ENCODE data around the gene DRD4. TPM values are rescaled to one million over a fixed set of nuclear protein-coding genes. Genes with fewer than 3 reads are reported as not detected.

Gene DRD4
- total RNA-seq, 1 donor from 2014 or later: 0.49 TPM

DNA sequence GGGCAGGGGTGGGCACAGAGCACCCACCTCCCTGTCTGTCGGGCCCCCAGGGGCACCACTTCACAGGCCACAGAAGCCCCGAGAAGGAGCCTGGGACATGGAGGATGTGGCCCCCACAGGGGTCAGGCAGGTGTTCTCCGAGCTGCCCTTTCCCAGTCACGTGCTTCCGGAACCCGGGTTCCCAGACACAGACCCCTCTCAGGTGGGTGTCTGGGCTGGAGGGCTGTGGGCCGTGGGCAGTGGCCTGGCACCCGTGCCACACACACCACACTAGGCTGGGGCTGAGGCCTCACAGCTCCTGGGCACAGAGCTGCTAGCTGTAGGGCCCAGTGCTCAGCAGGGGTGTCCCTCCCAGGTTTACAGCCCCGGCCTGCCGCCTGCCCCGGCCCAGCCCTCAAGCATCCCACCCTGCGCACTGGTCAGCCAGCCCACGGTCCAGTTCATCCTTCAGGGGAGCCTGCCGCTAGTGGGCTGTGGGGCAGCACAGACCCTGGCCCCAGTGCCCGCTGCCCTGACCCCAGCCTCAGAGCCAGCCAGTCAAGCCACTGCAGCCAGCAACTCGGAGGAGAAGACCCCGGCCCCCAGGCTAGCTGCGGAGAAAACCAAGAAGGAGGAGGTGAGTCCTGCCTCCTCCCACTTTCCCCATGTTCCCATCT, 26.8 kb upstream of the DRD4 start:
- TF ChIP-seq CTCF (IDR thresholded peaks at IDR 0.05): no peak
- CTCF ChIA-PET: interaction anchor here (0.7 kb wide), 2 partner anchors 36 to 367 kb away, joined by 3 to 4 read pairs; no protein-coding TSS in a partner anchor
- DNase-seq (no peak), ATAC-seq (ENCODE audit: low read depth) (no peak)
- peaks cover 9% of the 10 kb centered on the region for H3K4me1 Mint-ChIP-seq
- POLR2A ChIA-PET: no interaction called here
- intact Hi-C loops (cut with micrococcal nuclease): loop anchor here (10.0 kb wide), 1 partner anchor 1245 kb away; the partner anchor contains the start of gene LSP1
- no peaks in the 10 kb centered on the region for H3K9me3 Mint-ChIP-seq
- H3K27ac Mint-ChIP-seq: no peak overlapping the region
- no peak overlapping the region for H3K4me3 Mint-ChIP-seq
- H3K36me3 Mint-ChIP-seq (ENCODE audit: low read depth): peaks cover 65% of the 10 kb centered on the region
- H3K27me3 Mint-ChIP-seq: no peaks in the 10 kb centered on the region

DNA sequence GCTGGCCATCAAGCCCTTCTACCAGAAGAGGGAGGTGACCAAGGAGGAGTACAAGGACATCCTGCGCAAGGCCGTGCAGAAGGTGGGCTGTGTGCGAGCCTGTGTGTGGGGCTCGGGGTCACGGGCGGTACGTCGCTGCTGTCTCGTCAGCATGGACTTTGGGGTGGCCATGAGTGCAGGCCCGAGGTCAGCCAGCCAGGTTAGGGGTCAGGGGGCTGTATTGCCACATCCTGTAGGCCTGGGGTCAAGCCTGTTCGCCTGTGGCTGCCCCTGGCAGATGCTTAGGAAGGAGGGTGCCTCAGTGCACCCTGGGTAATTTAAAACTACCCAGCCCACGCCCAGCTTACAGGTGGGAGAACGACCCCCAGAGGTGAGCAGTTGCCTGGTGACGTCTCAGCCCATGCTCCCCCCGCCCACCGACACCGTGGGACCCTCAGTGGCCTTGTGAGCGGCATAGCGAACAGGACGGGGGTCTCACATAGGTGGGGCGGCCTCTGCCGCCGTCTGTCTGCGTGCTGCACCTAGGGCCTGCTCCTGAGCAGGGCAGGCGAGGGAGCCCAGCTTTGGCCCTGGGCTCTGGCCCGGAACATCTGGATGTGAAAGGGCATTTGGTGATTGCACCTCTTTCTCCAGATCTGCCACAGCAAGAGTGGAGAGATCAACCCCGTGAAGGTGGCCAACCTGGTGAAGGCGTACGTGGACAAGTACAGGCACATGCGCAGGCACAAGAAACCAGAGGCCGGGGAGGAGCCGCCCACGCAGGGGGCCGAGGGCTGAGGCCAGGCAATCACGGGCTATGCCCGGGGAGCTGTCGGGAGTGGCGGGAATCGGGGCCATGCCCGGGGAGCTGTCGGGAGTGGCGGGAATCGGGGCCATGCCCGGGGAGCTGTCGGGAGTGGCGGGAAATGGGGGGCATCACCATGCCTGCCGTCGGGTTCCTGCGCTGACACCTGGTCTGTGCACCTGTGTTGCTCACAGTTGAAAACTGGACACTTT, 25.8 kb upstream of the DRD4 start:
- DNase-seq: no peak
- Mint-ChIP-seq H3K27ac (no peak overlapping the region), H3K9me3 (no peaks in the 10 kb centered on the region), H3K4me1 (peaks cover 17% of the 10 kb centered on the region), H3K4me3 (no peak overlapping the region), H3K27me3 (no peaks in the 10 kb centered on the region), H3K36me3 (ENCODE audit: low read depth) (peaks cover 58% of the 10 kb centered on the region)
- ChIA-PET POLR2A (no interaction called here), CTCF (no interaction called here)
- TF ChIP-seq CTCF (IDR thresholded peaks at IDR 0.05): no peak
- intact Hi-C loops (cut with micrococcal nuclease): loop anchor here (10.0 kb wide), 1 partner anchor 1244 kb away; the partner anchor contains the start of gene LSP1
- no peak for ATAC-seq (ENCODE audit: low read depth)

DNA sequence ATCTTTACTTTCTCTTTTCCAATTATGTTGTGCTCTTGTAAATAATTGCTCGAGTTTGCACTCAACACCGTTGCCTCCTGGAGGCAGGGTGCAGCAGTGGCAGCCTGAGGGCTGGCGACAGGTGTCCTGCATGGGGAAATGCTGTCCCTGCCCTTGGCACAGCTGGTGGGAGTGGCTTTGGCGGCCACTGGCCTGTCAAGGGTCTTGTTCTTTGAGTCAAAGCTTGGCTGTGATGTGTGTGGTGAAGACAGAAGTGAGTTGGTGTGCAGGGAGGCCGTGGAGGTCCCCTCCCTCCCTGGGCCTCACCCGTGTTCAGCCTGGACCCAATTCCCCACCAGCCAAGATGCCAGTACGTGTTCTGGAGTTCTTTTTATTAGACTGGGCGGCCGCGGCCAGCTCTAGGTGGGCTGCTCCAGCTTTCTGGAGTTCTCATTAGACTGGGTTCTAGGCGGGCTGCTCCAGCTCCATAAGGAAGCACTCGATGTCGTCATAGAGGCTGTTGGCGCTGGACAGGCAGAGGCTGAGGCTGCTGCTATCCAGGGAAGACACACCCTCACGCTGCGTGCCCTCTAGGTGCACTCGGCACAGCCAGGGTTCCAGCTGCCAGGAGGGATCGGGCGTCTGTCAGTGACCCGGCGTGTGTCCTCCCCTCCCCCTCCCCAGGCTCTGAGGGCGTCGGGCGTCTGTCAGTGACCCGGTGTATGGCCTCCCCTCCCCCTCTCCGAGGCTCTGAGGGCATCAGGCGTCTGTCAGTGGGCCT, 24.7 kb upstream of the DRD4 start:
- CTCF ChIA-PET: no interaction called here
- intact Hi-C loops (cut with micrococcal nuclease): loop anchor here (10.0 kb wide), 1 partner anchor 1242 kb away; the partner anchor contains the start of gene LSP1
- ATAC-seq (ENCODE audit: low read depth): no peak

GRCh38 chr11:612961-613300, 24.1 kb upstream of the DRD4 start:
- H3K4me1 Mint-ChIP-seq: peaks cover 25% of the 10 kb centered on the region
- TF ChIP-seq CTCF (IDR thresholded peaks at IDR 0.05): no peak
- intact Hi-C loops (cut with micrococcal nuclease): loop anchor here (10.0 kb wide), 1 partner anchor 1242 kb away; the partner anchor contains the start of gene LSP1
- no peak for DNase-seq
- H3K27me3 Mint-ChIP-seq: no peaks in the 10 kb centered on the region
- H3K9me3 Mint-ChIP-seq: no peaks in the 10 kb centered on the region
- CTCF ChIA-PET: no interaction called here
- peaks cover 45% of the 10 kb centered on the region for H3K36me3 Mint-ChIP-seq (ENCODE audit: low read depth)
- H3K4me3 Mint-ChIP-seq: no peak overlapping the region
- POLR2A ChIA-PET: interaction anchor here (0.6 to 3.8 kb wide), 3 partner anchors 77 to 206 kb away, joined by 4 to 26 read pairs (median 6); partner anchors contain the start of genes DEAF1, PNPLA2 and TMEM80
- H3K27ac Mint-ChIP-seq: no peak overlapping the region
- ATAC-seq (ENCODE audit: low read depth): no peak

More for the DNA sequence above, 24.7 kb upstream of the DRD4 start:
- TF ChIP-seq CTCF (IDR thresholded peaks at IDR 0.05): no peak
- Mint-ChIP-seq H3K27ac (peak overlapping the region; percentile 46), H3K4me3 (peak overlapping the region; percentile 8), H3K4me1 (peaks cover 25% of the 10 kb centered on the region), H3K36me3 (ENCODE audit: low read depth) (peaks cover 49% of the 10 kb centered on the region), H3K9me3 (no peaks in the 10 kb centered on the region), H3K27me3 (no peaks in the 10 kb centered on the region)
- DNase-seq: no peak
- POLR2A ChIA-PET: interaction anchor here (3.8 kb wide), 1 partner anchor 84 kb away, joined by 26 read pairs; the partner anchor contains the start of genes DEAF1 and TMEM80
